HG03103 (cell line): ENCODE measurements around the gene RIOK1.

ENCODE experiments used
- ATAC-seq: cut with Tn5 transposase; IDR thresholded peaks from one replicate; pipeline ENCODE4 v1.9.1; 2021; ENCODE audit warnings: low read depth; ENCODE audit not compliant: unreplicated experiment

Gene RIOK1

DNA sequence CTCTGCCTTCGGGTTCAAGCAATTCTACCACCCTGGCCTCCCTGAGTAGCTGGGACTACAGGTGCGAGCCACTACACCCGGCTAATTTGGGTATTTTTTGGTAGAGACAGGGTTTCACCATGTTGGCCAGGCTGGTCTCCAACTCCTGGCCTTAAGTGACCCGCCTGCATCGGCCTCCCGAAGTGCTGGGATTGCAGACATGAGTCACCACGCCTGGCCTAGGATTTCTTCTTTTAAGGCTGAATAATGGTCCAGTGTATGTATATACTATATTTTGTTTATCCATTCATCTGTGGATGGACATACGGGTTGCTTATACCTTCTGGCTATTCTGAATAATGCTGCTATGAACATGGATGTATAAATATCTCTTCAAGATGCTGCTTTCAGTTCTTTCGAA, 17.1 kb downstream of the RIOK1 start:
- no peak for ATAC-seq

DNA sequence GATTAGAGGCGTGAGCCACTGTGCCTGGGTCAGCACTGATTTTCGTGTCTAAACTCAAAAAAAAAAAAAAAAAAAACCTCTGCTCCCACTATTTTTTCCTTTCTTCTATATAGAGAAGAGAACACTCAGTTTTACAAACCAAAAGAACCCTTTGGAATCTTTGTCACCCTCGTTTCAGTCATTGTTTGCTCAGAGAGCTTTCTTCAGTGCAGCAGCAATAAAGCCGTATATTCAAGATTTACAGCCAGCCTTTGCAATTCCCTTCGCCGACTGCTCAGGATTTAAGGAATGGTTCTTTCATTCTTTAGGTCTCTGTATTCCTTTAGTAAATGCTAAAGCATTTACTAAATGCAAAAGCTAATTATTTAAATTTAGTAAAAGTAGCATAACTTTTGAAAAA, 20.1 kb downstream of the RIOK1 start:
- no peak for ATAC-seq

DNA sequence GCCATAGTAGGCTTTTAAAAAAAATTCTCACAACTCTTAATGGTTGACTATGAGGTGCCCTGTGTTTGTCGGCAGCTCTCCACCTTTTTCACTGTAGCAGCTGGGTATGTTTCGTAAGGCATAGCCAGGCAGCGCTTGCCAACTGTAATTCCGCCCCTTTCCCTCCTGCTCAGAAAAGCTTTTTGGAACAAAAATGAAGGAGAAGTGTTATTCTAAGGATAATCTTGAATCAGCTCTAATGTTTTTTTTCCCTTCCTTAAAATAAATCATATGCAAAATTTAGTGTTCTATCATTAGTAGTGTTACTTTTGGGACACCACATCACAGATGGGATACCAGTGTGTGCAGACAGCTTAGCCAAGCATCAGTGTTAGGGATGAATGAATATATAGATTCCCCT, 21.2 kb downstream of the RIOK1 start:
- ATAC-seq = no peak

- ATAC-seq = no peak
Observed at GRCh38 chr6:7411328-7411727, 21.7 kb downstream of the RIOK1 start.

- no peak for ATAC-seq
Observed at GRCh38 chr6:7413151-7413823, 23.7 kb downstream of the RIOK1 start.

DNA sequence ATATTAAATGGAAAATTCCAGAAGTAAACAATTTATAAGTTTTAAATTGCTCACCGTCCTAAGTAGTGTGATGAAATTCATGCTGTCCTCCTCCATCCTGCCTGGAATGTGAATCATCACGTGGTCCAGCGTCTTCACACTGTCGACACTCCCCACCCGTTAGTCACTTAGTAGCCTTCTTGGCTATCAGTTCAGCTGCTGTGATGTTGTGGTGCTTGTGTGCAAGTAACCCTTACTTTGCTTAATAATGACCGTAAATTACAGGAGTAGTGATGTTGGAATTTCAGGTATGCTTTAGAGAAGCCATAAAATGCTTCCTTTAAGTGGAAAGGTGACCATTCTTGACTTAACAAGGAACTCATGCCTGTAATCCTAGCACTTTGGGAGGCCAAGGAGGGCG, 25.2 kb downstream of the RIOK1 start:
- no peak for ATAC-seq

- ATAC-seq = no peak
Observed at GRCh38 chr6:7417684-7418083, 28.1 kb downstream of the RIOK1 start.

DNA sequence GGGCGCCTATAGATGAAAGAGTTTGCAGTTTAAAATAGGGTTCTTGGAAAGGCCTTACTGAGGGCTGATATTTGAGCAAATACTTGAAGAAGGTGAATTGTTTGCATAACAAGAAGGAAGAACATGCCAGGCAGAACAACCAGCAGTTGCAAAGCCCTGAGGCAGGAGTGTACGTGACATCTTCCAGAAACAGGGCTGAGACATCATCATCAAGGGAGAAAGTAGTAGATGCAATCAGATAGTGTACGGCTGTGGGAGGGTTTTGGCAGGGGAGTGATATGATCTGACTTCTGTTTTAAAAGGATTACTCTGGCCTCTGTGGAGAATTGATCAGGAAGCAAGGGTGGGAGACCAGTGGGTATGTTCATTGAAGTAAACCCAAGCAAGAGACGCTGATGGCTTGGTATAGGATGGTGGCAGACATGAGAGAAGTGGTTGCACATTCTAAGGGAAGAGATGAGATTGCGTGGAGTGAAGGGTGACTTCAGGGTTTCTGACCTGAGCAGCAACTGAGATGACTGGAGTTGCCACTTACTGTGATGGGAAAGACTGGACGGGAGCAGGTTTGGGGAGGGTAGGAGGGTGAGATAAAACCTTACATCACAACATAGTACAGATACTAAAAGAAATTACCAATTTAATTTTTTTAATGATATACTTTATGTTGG, 28.8 kb downstream of the RIOK1 start:
- no peak for ATAC-seq

GRCh38 chr6:7419065-7419464, 29.5 kb downstream of the RIOK1 start:
- no peak for ATAC-seq

DNA sequence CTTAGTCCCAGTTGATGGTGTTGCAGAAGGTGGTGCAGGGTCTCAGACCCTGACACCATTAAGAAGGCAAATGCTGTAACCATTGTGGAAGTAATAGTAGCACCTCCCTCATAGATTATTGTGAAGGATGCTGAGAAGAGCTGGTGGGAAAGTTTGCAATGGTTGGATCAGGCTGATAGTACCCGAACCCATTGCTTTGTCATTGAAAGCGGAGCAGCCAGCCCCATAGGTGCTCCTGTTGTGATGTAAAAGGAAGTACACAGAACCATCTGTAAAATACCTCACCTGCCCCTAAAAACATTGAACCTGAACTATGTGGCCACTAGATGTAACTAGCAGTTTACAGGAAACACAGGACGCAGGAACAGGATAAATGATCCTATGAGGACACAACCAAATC, 31.5 kb downstream of the RIOK1 start:
- no peak for ATAC-seq

- no peak for ATAC-seq
Observed at GRCh38 chr6:7424058-7424457, 34.5 kb downstream of the RIOK1 start.

- ATAC-seq = no peak
Observed at GRCh38 chr6:7424967-7425807, 35.6 kb downstream of the RIOK1 start.

GRCh38 chr6:7425808-7426190, 36.2 kb downstream of the RIOK1 start:
- ATAC-seq = no peak

DNA sequence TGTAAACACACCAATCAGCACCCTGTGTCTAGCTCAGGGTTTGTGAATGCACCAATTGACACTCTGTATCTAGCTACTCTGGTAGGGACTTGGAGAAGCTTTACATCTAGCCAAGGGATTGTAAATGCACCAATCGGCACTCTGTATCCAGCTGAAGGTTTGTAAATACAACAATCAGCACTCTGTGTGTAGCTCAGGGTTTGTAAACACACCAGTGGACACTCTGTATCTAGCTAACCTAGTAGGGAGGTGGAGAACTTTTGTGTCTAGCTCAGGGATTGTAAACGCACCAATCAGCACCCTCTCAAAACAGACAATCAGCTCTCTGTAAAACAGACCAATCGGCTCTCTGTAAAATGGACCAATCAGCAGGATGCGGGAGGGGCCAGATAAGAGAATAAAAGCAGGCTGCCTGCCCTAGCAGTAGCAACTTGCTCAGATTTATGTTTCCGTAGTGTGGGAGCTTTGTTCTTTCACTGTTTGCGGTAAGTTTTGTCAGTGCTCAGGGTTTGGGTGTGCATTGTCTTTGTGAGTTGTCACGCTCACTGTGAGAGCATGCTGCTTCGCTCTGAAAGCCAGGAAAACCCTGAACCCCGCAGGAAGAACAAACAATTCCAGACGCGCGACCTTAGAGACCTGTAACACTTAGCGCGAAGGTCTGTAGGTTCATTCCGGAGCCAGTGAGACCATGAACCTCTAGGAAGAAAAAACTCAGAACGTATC, 37.0 kb downstream of the RIOK1 start:
- no peak for ATAC-seq

DNA sequence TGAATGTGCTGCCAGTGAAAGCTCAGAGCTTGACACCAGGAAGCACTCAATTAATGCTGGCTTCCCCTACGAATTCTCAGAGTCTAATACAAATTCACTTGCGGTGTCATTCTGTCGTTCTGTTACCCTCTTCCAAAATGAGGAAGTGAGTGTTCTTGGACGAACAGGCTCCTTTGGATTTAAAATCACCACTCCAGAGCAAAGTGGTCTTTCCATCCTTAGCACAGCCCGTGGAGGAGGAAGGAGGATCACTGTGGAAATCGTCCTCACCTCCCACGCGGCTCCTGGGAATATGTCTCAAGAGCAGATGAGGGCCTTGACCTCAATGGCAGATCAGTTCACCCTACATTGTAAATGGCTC, 41.7 kb downstream of the RIOK1 start:
- ATAC-seq = no peak

DNA sequence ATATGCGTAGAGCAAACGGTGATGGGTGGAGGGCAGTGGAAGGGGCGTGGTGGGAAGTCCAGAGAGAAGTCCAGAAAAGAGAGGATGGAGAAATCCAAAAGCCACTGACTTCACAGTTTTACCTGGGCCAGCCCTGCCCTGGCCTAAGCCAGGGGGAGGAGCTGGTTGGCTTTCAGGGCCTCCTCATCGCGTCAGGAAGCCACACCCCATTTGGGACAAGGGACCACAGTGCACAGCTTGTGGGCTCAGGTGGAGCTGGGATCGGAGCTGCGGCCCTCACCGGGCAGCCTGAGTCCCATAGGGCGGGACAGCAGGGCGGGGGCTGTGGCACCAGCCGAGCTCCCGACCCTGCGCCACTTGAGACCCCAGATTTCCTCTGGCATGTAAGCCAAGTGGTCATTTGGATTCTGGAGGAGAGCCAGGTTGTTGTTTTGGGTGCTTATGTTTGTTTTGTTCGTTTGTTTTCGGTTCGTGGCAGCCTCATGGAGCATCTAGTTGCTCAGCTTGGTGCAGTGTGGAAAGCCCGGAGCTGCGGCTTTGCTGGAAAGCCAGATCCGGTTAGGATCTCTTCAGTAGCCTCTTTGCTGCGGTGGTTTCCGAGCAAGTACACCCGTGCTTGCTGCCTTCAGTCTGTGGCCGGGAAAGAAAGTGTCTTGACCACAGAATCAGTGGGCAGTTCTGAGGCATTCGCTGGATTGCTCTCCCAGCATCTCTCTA, 42.2 kb downstream of the RIOK1 start:
- ATAC-seq = no peak

DNA sequence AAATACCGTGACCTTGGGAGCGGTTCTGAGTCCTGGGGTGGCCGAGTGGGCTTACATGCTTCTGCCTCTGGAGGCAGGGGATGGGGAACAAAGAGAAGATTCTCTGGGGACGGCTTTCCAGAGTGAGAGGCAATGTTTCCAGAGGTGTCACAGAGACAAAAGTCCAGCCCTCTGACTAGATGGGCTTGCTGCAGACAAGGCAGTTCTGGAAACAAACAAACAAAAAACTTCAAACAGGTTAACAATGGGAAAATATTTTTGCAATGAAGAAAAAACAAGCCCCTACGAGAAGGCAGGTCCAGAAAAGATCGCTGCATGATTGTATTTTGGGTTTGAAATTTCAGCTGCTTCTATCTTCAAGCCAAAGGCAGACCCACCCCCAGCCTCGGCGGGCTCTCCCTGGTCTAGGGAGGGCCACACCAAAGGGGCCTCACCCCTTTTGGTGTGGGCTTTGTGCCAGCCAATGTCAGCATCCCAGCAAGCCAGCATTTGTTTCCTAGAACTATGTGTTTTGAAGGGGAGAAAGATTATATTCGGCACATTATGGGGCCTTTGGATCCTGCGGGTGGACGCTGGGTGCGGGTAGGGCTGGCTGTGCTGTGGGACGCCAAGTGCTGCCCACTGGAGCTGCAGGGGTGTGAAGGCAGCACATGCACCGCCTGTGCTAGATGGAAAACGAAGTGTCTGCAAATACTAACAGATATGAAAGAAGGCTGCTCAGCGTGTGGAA, 42.9 kb downstream of the RIOK1 start:
- ATAC-seq = no peak

DNA sequence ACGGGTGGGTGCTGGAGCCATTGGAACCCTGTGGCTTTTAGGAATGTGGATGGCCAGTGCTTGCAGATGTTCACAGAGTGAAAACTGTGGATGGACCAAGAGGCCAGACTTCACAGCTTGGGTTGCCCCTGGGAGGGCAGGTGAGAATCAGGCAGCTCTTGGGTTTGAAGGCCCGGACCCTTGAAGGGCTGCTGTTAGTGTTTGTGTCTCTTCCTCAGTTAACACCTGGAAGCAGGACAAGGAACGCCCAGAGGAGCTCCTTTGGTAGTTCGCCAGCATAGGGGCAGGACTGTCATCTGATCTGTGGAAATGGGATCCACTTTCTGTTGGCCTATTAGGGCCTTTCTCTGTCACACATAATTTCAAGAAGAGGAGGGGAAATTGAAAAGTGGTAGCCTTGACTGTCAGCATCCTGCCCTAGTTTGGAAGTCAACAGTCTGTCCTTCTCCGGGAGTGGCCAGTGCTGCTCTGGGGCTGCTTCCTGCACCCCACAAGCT, 43.6 kb downstream of the RIOK1 start:
- ATAC-seq = no peak

DNA sequence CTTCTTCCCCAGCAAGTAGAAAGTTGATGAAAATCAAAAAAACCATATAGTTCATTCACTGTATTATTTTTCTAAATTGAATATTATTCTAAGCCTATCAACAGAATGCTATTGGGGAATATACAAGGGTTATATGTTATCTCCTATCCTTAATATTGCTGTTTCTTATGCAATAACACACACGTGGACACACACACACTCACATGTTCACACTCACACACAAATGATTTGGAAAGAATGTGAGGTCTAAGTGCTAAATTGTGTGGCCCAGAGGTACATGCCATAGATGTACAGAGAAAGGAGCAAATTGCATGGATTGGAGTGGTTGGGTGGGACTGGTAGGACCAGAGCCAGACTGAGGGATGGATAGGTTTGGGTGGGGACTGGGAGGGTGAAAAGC, 45.1 kb downstream of the RIOK1 start:
- no peak for ATAC-seq

DNA sequence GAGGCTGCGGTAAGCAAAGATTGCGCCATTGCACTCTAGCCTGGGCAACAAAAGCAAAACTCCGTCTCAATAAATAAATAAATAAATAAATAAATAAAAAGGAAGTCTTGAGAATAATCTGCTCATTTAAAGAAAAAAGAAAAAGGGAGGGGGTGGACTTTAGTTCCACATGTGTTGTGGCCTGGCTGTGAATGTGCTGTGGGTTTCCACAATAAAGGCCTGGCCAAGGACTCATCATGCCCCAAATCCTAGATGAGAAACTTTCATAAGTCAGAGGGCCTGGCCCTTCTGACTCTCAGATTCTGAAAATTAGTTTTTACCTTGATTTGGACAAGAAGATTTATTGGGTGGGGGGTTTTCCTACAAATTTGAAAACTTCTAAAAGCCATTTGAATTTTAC, 48.4 kb downstream of the RIOK1 start:
- ATAC-seq = no peak
